Caco-2 (cell line): ENCODE measurements around the gene GRK1. TPM values are rescaled to one million over a fixed set of nuclear protein-coding genes. Genes with fewer than 3 reads are reported as not detected.

Experiments
- BruUV-seq: library from RNA; stranded (reverse); fragments of 400-500 nt; replicated peaks from 2 replicates; lab custom pipeline; 2021; lab: Mats Ljungman, UMichigan
- CTCF ChIA-PET: fragments of 300-600 bp; sonication (Branson Sonifier 250); formaldehyde crosslinking; loops from one replicate; lab custom pipeline; 2022; ENCODE audit warnings: antibody characterized with exemption; lab: Charles Lee
- POLR2A ChIA-PET: fragments of 300-600 bp; sonication (Branson Sonifier 250); formaldehyde crosslinking; loops from one replicate; lab custom pipeline; 2022; ENCODE audit warnings: antibody characterized with exemption; lab: Charles Lee
- DNase-seq, 2 experiments: peaks; one replicate each; pipeline versions ENCODE4 v3.0.0 to v3.0.0-alpha.2; 2020 to 2022
- H3K27me3 ChIP-seq: replicated peaks from 2 replicates; pipeline ENCODE4 v1.6.0; 2011; ENCODE audit warnings: low read length; ENCODE audit not compliant: control insufficient read depth, insufficient read depth
- H3K36me3 ChIP-seq: 2 replicates; pipeline ENCODE4 v1.5.1; 2011; ENCODE audit warnings: low read length; ENCODE audit not compliant: control insufficient read depth, insufficient read depth
- H3K4me1 ChIP-seq: fragments of 250-450 bp; sonication (Bioruptor Pico); 2 replicates; pipeline ENCODE4 v1.5.1; 2020; ENCODE audit warnings: mild to moderate bottlenecking
- H3K4me3 ChIP-seq: 2 replicates; pipeline ENCODE4 v1.5.1; 2011; ENCODE audit warnings: low read depth, mild to moderate bottlenecking, control low read depth, low read length
- H3K9me3 ChIP-seq: fragments of 250-450 bp; sonication (Bioruptor Pico); 2 replicates; pipeline ENCODE4 v1.5.1; 2020; ENCODE audit warnings: mild to moderate bottlenecking, moderate library complexity
- H3K27ac Mint-ChIP-seq: one replicate; pipeline ENCODE4 v1.8.0; 2022; ENCODE audit warnings: mixed read lengths; ENCODE audit not compliant: unreplicated experiment
- H3K27me3 Mint-ChIP-seq: one replicate; pipeline ENCODE4 v1.8.0; 2022; ENCODE audit warnings: mixed read lengths; ENCODE audit not compliant: insufficient read depth, unreplicated experiment
- H3K36me3 Mint-ChIP-seq: one replicate; pipeline ENCODE4 v1.8.0; 2022; ENCODE audit warnings: mild to moderate bottlenecking, mixed read lengths; ENCODE audit not compliant: insufficient read depth, unreplicated experiment
- H3K4me1 Mint-ChIP-seq: one replicate; pipeline ENCODE4 v1.8.0; 2022; ENCODE audit warnings: low read depth, mixed read lengths; ENCODE audit not compliant: unreplicated experiment
- H3K4me3 Mint-ChIP-seq: one replicate; pipeline ENCODE4 v1.8.0; 2022; ENCODE audit warnings: mild to moderate bottlenecking, moderate library complexity, mixed read lengths; ENCODE audit not compliant: unreplicated experiment
- H3K9me3 Mint-ChIP-seq: one replicate; pipeline ENCODE4 v1.8.0; 2022; ENCODE audit warnings: mixed read lengths; ENCODE audit not compliant: unreplicated experiment
- intact Hi-C: fragments of 100-400 bp; cut with micrococcal nuclease; formaldehyde crosslinking; loops from one replicate; pipeline ENCODE4 v1.10.0; 2022; ENCODE audit not compliant: unreplicated experiment
- total RNA-seq: library from RNA; stranded (reverse); gene quantifications from 2 replicates; pipeline ENCODE4 v1.2.3, GENCODE V29; 2022
- TF ChIP-seq, protein P1 (sequence below), 2 experiments: fragments of 200-600 bp in 1 of 2; IDR thresholded peaks; 1 replicate in 1 of 2; 2 replicates in 1 of 2; pipeline versions ENCODE4 v1.5.1 to v1.8.0; 2011 to 2022; ENCODE audit warnings: antibody characterized with exemption in 1 of 2, control low read depth in 1 of 2, inconsistent platforms in 1 of 2, low read depth in 1 of 2, low read length in 1 of 2, mild to moderate bottlenecking in 1 of 2, moderate library complexity in 1 of 2; ENCODE audit not compliant: insufficient read depth in 1 of 2, severe bottlenecking in 1 of 2, unreplicated experiment in 1 of 2

GRK1 gene
- total RNA-seq, 1 experiment from 2014 or later = not detected

DNA sequence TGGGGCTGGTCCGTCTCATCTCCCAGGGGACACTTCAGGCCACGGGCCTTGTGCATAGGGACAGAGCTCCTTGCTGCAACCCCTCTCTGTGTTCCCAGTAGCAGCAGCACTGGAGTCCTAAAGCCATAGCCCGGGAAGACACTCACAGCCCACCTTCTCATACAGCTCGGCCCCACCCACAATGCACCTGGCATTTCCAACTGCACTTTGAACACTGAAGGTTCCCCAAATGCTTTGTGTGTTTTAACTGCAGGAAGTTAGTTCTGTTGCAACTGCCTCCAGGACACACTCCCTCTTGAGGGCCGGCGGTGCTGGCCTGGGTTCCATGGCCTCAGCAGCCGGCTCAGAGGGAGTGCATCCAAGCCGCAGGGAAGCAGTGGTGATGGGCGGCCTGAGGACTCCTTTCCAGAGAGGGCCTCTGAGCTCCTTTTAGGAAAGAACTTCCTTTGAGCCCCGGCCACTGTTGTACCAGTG, 69.3 kb downstream of the GRK1 start:
- no peak for DNase-seq
- no peaks in the 10 kb centered on the region for H3K27me3 ChIP-seq
- Mint-ChIP-seq H3K4me1 (no peaks in the 10 kb centered on the region), H3K27me3 (no peaks in the 10 kb centered on the region), H3K36me3 (peaks cover 5% of the 10 kb centered on the region), H3K4me3 (no peak overlapping the region), H3K27ac (no peak overlapping the region), H3K9me3 (no peaks in the 10 kb centered on the region)
- H3K4me1 ChIP-seq = 0 out of 2 replicates have a peak, but pooled peaks cover 3% of the 10 kb centered on the region
- intact Hi-C loops = no loop called here
- POLR2A ChIA-PET = no interaction called here
- no peaks in the 10 kb centered on the region for H3K36me3 ChIP-seq
- CTCF ChIA-PET = no interaction called here
- H3K4me3 ChIP-seq = no peak overlapping the region
- TF ChIP-seq, protein P1, sequence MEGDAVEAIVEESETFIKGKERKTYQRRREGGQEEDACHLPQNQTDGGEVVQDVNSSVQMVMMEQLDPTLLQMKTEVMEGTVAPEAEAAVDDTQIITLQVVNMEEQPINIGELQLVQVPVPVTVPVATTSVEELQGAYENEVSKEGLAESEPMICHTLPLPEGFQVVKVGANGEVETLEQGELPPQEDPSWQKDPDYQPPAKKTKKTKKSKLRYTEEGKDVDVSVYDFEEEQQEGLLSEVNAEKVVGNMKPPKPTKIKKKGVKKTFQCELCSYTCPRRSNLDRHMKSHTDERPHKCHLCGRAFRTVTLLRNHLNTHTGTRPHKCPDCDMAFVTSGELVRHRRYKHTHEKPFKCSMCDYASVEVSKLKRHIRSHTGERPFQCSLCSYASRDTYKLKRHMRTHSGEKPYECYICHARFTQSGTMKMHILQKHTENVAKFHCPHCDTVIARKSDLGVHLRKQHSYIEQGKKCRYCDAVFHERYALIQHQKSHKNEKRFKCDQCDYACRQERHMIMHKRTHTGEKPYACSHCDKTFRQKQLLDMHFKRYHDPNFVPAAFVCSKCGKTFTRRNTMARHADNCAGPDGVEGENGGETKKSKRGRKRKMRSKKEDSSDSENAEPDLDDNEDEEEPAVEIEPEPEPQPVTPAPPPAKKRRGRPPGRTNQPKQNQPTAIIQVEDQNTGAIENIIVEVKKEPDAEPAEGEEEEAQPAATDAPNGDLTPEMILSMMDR (IDR thresholded peaks at IDR 0.05; ENCODE audit: insufficient read depth in 1 of 2, low read depth in 1 of 2, low read length in 1 of 2, severe bottlenecking in 1 of 2, unreplicated experiment in 1 of 2) = no peak
- H3K9me3 ChIP-seq = peaks cover 13% of the 10 kb centered on the region
- no TSS peak for BruUV-seq

DNA sequence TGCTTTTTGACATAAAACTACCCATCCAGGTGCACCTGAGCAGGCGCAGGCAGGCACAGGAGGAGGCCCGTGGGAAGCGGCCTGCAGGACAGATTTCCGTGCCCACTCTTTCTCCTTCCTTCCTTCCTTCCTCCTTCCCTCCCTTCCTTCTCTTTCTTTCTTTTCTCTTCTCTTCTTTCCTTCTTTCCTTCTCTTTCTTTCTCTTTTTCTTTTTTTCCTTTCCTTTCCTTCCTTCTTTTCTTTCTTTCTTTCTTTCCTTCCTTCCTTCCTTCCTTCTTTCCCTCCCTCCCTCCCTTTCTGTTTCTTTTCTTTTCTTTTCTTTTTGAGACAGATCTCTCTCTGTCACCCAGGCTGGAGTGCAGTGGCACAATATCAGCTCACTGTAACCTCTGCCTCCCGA, 70.8 kb downstream of the GRK1 start:
- ChIA-PET POLR2A (no interaction called here), CTCF (no interaction called here)
- Histone ChIP-seq H3K4me1 (peaks cover 10% of the 10 kb centered on the region; the same call in 1 of the 2 replicates), H3K36me3 (no peaks in the 10 kb centered on the region), H3K4me3 (no peak overlapping the region), H3K9me3 (peaks cover 12% of the 10 kb centered on the region), H3K27me3 (no peaks in the 10 kb centered on the region)
- H3K9me3 Mint-ChIP-seq = no peaks in the 10 kb centered on the region
- BruUV-seq = no TSS peak
- peak overlapping the region; percentile 9 for H3K27ac Mint-ChIP-seq
- no peaks in the 10 kb centered on the region for H3K27me3 Mint-ChIP-seq
- TF ChIP-seq, protein P1 (IDR thresholded peaks at IDR 0.05; ENCODE audit: insufficient read depth in 1 of 2, low read depth in 1 of 2, low read length in 1 of 2, severe bottlenecking in 1 of 2, unreplicated experiment in 1 of 2) = no peak
- H3K36me3 Mint-ChIP-seq = peaks cover 5% of the 10 kb centered on the region
- H3K4me3 Mint-ChIP-seq = no peak overlapping the region
- DNase-seq = no peak
- H3K4me1 Mint-ChIP-seq = no peaks in the 10 kb centered on the region
- intact Hi-C loops = no loop called here

DNA sequence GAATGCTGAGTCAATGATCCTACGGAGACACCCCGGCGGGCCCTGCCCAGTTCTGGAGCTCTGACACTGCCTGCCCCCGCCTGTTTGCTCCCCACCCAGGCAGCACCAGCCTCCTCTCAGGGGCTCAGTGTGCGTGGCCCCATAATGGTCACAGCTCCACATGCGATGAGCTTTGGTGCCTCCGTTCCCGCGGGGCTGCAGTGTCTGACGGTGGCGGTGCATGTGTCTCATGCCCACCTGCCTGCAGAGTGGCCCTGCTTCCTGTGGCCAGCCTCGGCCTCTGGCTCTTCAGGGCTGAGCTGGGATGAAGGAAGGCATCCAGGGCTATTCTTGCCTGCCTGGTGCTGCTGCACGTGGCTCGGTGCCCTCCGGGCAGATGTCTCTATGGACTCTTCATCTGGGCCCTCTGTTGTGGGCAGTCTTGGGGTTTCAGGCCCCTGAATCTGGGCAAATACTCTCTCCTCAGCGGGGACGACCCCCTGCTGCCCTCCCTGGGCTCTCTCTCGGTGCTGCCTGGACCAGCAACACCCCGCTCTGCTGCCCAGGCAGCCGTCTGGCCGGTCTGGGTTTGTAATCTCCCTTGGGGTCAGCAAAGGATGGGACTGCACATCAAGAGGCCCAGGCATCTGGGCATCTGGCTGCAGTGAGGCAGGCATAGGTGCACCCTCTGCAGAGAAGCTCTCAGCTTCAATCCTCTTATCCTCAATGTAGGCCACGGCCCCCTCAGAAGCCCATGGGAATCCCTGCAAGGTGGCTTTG, 72.7 kb downstream of the GRK1 start:
- POLR2A ChIA-PET = no interaction called here
- DNase-seq = no peak
- no peaks in the 10 kb centered on the region for H3K4me1 Mint-ChIP-seq
- intact Hi-C loops = no loop called here
- Histone ChIP-seq H3K9me3 (no peaks in the 10 kb centered on the region; the same call in 1 of the 2 replicates), H3K27me3 (no peaks in the 10 kb centered on the region), H3K4me1 (peaks cover 10% of the 10 kb centered on the region; the same call in 1 of the 2 replicates), H3K4me3 (no peak overlapping the region), H3K36me3 (no peaks in the 10 kb centered on the region)
- no peaks in the 10 kb centered on the region for H3K27me3 Mint-ChIP-seq
- no TSS peak for BruUV-seq
- TF ChIP-seq, protein P1 (IDR thresholded peaks at IDR 0.05; ENCODE audit: insufficient read depth in 1 of 2, low read depth in 1 of 2, low read length in 1 of 2, severe bottlenecking in 1 of 2, unreplicated experiment in 1 of 2) = no peak
- H3K9me3 Mint-ChIP-seq = no peaks in the 10 kb centered on the region
- H3K27ac Mint-ChIP-seq = no peak overlapping the region
- no peak overlapping the region for H3K4me3 Mint-ChIP-seq
- no peaks in the 10 kb centered on the region for H3K36me3 Mint-ChIP-seq
- CTCF ChIA-PET = no interaction called here
